GM18508 (cell line): Measurements from ENCODE around the gene UBXN11.
"Not testable (repeated sequence)": the region's sequence is repeated elsewhere in the genome, so short reads cannot be mapped to it uniquely, and the experiment has no call there.

Source experiments
- ATAC-seq: cut with Tn5 transposase; IDR thresholded peaks from one replicate; pipeline ENCODE4 v1.9.1; 2021; ENCODE audit warnings: moderate number of reproducible peaks; ENCODE audit not compliant: insufficient read depth, unreplicated experiment

UBXN11 gene

GRCh38 chr1:26337625-26338024 lies 31.2 kb upstream of the UBXN11 start:
- ATAC-seq, result no peak

GRCh38 chr1:26337206-26337535 lies 30.7 kb upstream of the UBXN11 start:
- no peak for ATAC-seq

- no peak for ATAC-seq
These were observed 30.2 kb upstream of the UBXN11 start for GRCh38 chr1:26336477-26337205.

GRCh38 chr1:26335774-26336476 lies 29.5 kb upstream of the UBXN11 start:
- ATAC-seq, result no peak

GRCh38 chr1:26333312-26333711 lies 26.9 kb upstream of the UBXN11 start:
- ATAC-seq, result not testable (repeated sequence)

GRCh38 chr1:26330276-26330675 lies 23.8 kb upstream of the UBXN11 start:
- no peak for ATAC-seq

- ATAC-seq, result not testable (repeated sequence)
These were observed 22.9 kb upstream of the UBXN11 start for GRCh38 chr1:26329380-26329779.

GRCh38 chr1:26328597-26328996 lies 22.2 kb upstream of the UBXN11 start:
- ATAC-seq, result no peak

- no peak for ATAC-seq
These were observed 21.5 kb upstream of the UBXN11 start for GRCh38 chr1:26327956-26328362.

- no peak for ATAC-seq
These were observed 18.1 kb upstream of the UBXN11 start for GRCh38 chr1:26324550-26324949.

- no peak for ATAC-seq
These were observed 16.9 kb upstream of the UBXN11 start for GRCh38 chr1:26323382-26323781.

GRCh38 chr1:26322042-26322331 lies 15.6 kb upstream of the UBXN11 start:
- no peak for ATAC-seq

- no peak for ATAC-seq
These were observed 15.0 kb upstream of the UBXN11 start for GRCh38 chr1:26321315-26322041.

- no peak for ATAC-seq
These were observed 14.5 kb upstream of the UBXN11 start for GRCh38 chr1:26320896-26321295.

GRCh38 chr1:26318338-26319064 lies 12.1 kb upstream of the UBXN11 start:
- no peak for ATAC-seq

GRCh38 chr1:26317612-26318337 lies 11.3 kb upstream of the UBXN11 start, which contains the start of gene CD52:
Gene CD52 (plus strand): TSS chr1:26317958. CDS start chr1:26318018, 60 bp downstream.
- ATAC-seq, result no peak

GRCh38 chr1:26317146-26317545 lies 10.7 kb upstream of the UBXN11 start:
- ATAC-seq, result no peak

GRCh38 chr1:26315874-26316850 lies 9.7 kb upstream of the UBXN11 start:
- no peak for ATAC-seq

GRCh38 chr1:26314501-26314900 lies 8.1 kb upstream of the UBXN11 start:
- no peak for ATAC-seq
